Endothelial cell of umbilical vein (primary cell): ENCODE results near the gene TMED7. TPM values are rescaled to one million over a fixed set of nuclear protein-coding genes. Genes with fewer than 3 reads are reported as not detected.

Experiments
- BruUV-seq: library from RNA; stranded (reverse); fragments of 400-500 nt; replicated peaks from 2 replicates; lab custom pipeline; 2021; lab: Mats Ljungman, UMichigan
- CTCF ChIA-PET: fragments of 300-600, 350-600 bp; sonication (Branson Sonifier 250); formaldehyde crosslinking; loops from one replicate; lab custom pipeline; 2021; ENCODE audit warnings: antibody characterized with exemption, inconsistent platforms; lab: Charles Lee
- POLR2A ChIA-PET: fragments of 300-600, 350-600 bp; sonication (Branson Sonifier 250); formaldehyde crosslinking; loops from one replicate; lab custom pipeline; 2021; ENCODE audit warnings: antibody characterized with exemption, inconsistent platforms; lab: Charles Lee
- DNase-seq: peaks from one replicate; pipeline ENCODE4 v3.0.0-alpha.2; 2011; ENCODE audit warnings: low read depth, low spot score
- FAIRE-seq: peaks from 2 replicates; lab custom pipeline; 2011; peaks lifted over from hg19 to GRCh38; lab: Jason Lieb, UNC
- H2AFZ ChIP-seq: 2 replicates; pipeline ENCODE4 v1.6.0; 2012; ENCODE audit warnings: low read depth, low read length, control low read depth, inconsistent platforms
- H3K27ac ChIP-seq: 2 replicates; pipeline ENCODE4 v1.5.1; 2011; ENCODE audit warnings: low read depth, mild to moderate bottlenecking, control low read depth, low read length, moderate library complexity; ENCODE audit not compliant: insufficient read depth
- H3K27me3 ChIP-seq, 2 experiments: 2 replicates each; pipeline versions ENCODE4 v1.6.0 to v1.6.1; 2011; ENCODE audit warnings: low read length in 2 of 2, mixed read lengths in 1 of 2; ENCODE audit not compliant: control insufficient read depth in 2 of 2, insufficient read depth in 2 of 2
- H3K36me3 ChIP-seq, 2 experiments: 2 replicates in 1 of 2; 3 replicates in 1 of 2; pipeline ENCODE4 v1.5.1; 2011; ENCODE audit warnings: low read length in 2 of 2, mild to moderate bottlenecking in 1 of 2, moderate library complexity in 1 of 2; ENCODE audit not compliant: control insufficient read depth in 2 of 2, insufficient read depth in 2 of 2; ENCODE audit errors: extremely low read depth in 1 of 2
- H3K4me1 ChIP-seq: 3 replicates; pipeline ENCODE4 v1.5.1; 2011; ENCODE audit warnings: mild to moderate bottlenecking, low read length; ENCODE audit not compliant: control insufficient read depth, insufficient read depth; ENCODE audit errors: extremely low read depth
- H3K4me2 ChIP-seq: 2 replicates; pipeline ENCODE4 v1.6.1; 2011; ENCODE audit warnings: low read length, control low read depth, mixed read lengths; ENCODE audit not compliant: insufficient read depth
- H3K4me3 ChIP-seq, 3 experiments: fragments of 200-600 bp in 1 of 3; sonication (generic), shearing (Covaris generic) in 1 of 3; replicated peaks in 1 of 3; 2 replicates each; pipeline ENCODE4 v1.5.1; 2011 to 2016; ENCODE audit warnings: control low read depth in 3 of 3, low read length in 3 of 3, mild to moderate bottlenecking in 2 of 3, inconsistent platforms in 1 of 3, low read depth in 1 of 3, moderate library complexity in 1 of 3; ENCODE audit not compliant: insufficient read depth in 1 of 3
- H3K79me2 ChIP-seq: 2 replicates; pipeline ENCODE4 v1.6.0; 2012; ENCODE audit warnings: low read length, inconsistent platforms; ENCODE audit not compliant: control insufficient read depth, insufficient read depth
- H3K9ac ChIP-seq: replicated peaks from 2 replicates; pipeline ENCODE3; 2011; ENCODE audit warnings: low read length, control low read depth; ENCODE audit not compliant: insufficient read depth; ENCODE audit errors: extremely low read depth
- H3K9me1 ChIP-seq: replicated peaks from 3 replicates; pipeline ENCODE4 v1.6.0; 2011; ENCODE audit warnings: mild to moderate bottlenecking, low read length; ENCODE audit not compliant: control insufficient read depth, insufficient read depth; ENCODE audit errors: extremely low read depth
- H3K9me3 ChIP-seq: replicated peaks from 2 replicates; pipeline ENCODE4 v1.5.1; 2012; ENCODE audit warnings: low read length, inconsistent platforms; ENCODE audit not compliant: control insufficient read depth, insufficient read depth
- H4K20me1 ChIP-seq: replicated peaks from 2 replicates; pipeline ENCODE3; 2011; ENCODE audit warnings: mild to moderate bottlenecking, low read length; ENCODE audit not compliant: control insufficient read depth, insufficient read depth; ENCODE audit errors: extremely low read depth
- CTCF ChIP-seq, 2 donors: IDR thresholded peaks; 1 replicate in 1 of 2; 2 replicates in 1 of 2; pipeline ENCODE4 v1.5.1; 2011; ENCODE audit warnings: low read length in 2 of 2, mild to moderate bottlenecking in 2 of 2, moderate library complexity in 2 of 2, control low read depth in 1 of 2, inconsistent platforms in 1 of 2, low read depth in 1 of 2; ENCODE audit not compliant: insufficient read depth in 1 of 2; ENCODE audit errors: extremely low read depth in 1 of 2
- EZH2 ChIP-seq: IDR thresholded peaks from 2 replicates; pipeline ENCODE4 v1.6.1; 2012; ENCODE audit warnings: borderline replicate concordance, low read depth, mild to moderate bottlenecking, moderate library complexity, low read length, inconsistent platforms; ENCODE audit not compliant: severe bottlenecking
- FOS ChIP-seq: IDR thresholded peaks from 2 replicates; pipeline ENCODE4 v1.6.1; 2011; ENCODE audit warnings: mild to moderate bottlenecking, low read length, moderate library complexity, borderline replicate concordance; ENCODE audit not compliant: insufficient read depth
- GATA2 ChIP-seq: IDR thresholded peaks from 2 replicates; pipeline ENCODE4 v1.7.0; 2011; ENCODE audit warnings: low read depth, mild to moderate bottlenecking, moderate library complexity, mixed read lengths, low read length; ENCODE audit not compliant: insufficient read length, insufficient read depth
- JUN ChIP-seq: IDR thresholded peaks from 2 replicates; pipeline ENCODE4 v1.6.1; 2011; ENCODE audit warnings: borderline replicate concordance, low read depth; ENCODE audit not compliant: insufficient read length, insufficient read depth
- MAX ChIP-seq: IDR thresholded peaks from 2 replicates; pipeline ENCODE4 v1.6.1; 2011; ENCODE audit not compliant: insufficient read depth, insufficient read length
- MYC ChIP-seq: IDR thresholded peaks from one replicate; pipeline ENCODE4 v1.6.1; 2011; ENCODE audit warnings: mild to moderate bottlenecking, low read depth, low read length
- POLR2A ChIP-seq: IDR thresholded peaks from 2 replicates; pipeline ENCODE4 v1.6.1; 2012; ENCODE audit warnings: low read depth, mild to moderate bottlenecking, control low read depth, low read length
- POLR2AphosphoS5 ChIP-seq: IDR thresholded peaks from 2 replicates; pipeline ENCODE4 v1.6.1; 2012; ENCODE audit warnings: low read depth, mild to moderate bottlenecking, control low read depth, low read length, moderate library complexity; ENCODE audit not compliant: insufficient read depth
- dilution Hi-C: fragments of 300-500 bp; cut with MboI; formaldehyde crosslinking; loops from one replicate; pipeline ENCODE4 v1.15.0; 2019; ENCODE audit warnings: low sequenced_read_pairs; ENCODE audit not compliant: extremely low pct_ligation_motif_present
- intact Hi-C: fragments of 100-400 bp; cut with micrococcal nuclease; formaldehyde crosslinking; loops from one replicate; pipeline ENCODE4 v1.10.0; 2022
- polyA plus RNA-seq, 4 experiments: library from polyadenylated mRNA; depleted of rRNA in 3 of 4; stranded (reverse) in 3 of 4; unstranded in 1 of 4; fragments of >200 nt; gene quantifications; 2 replicates each; pipeline versions ENCODE4 v1.2.1 to v1.2.3, GENCODE V29; 2011 to 2012; ENCODE audit warnings: missing spikeins in 1 of 4
- total RNA-seq: library from RNA; stranded (reverse); gene quantifications from 2 replicates; pipeline ENCODE4 v1.2.3, GENCODE V29; 2021

Gene TMED7
- total and polyA plus RNA-seq, 2 donors (not counting 3 experiments of a cell fraction or from before 2014, with no cell fraction given), result 57.6 to 101 TPM

GRCh38 chr5:115624994-115625393 is 842 bp downstream of the TMED7 start:
- peaks cover 54% of the 10 kb centered on the region for H3K79me2 ChIP-seq
- peak overlapping the region; percentile 86 to 98 (median 90) for H3K4me3 ChIP-seq
- no peaks in the 10 kb centered on the region for H4K20me1 ChIP-seq
- DNase-seq (no peak), FAIRE-seq (no peak)
- ChIA-PET POLR2A (interaction anchor here (0.6 kb wide), 1 partner anchor 13 kb away, joined by 3 read pairs; no protein-coding TSS in a partner anchor), CTCF (interaction anchor here (0.9 to 3.7 kb wide), 5 partner anchors 10 to 316 kb away, joined by 3 to 18 read pairs (median 4); no protein-coding TSS in a partner anchor)
- no peaks in the 10 kb centered on the region for H3K9me3 ChIP-seq
- BruUV-seq, result no TSS peak
- TF ChIP-seq POLR2AphosphoS5 (no peak), GATA2 (no peak), POLR2A (no peak), EZH2 (no peak), JUN (no peak), FOS (no peak), CTCF (IDR thresholded peaks at IDR 0.05; ENCODE audit: extremely low read depth in 1 of 2, insufficient read depth in 1 of 2, low read depth in 1 of 2, low read length in 2 of 2) (no peak), MYC (no peak), MAX (no peak)
- no peaks in the 10 kb centered on the region for H3K27me3 ChIP-seq
- H3K36me3 ChIP-seq, result no peaks in the 10 kb centered on the region
- peak overlapping the region; percentile 93 for H3K9ac ChIP-seq
- H3K4me1 ChIP-seq, result peaks cover 30% of the 10 kb centered on the region
- H3K9me1 ChIP-seq, result peaks cover 2% of the 10 kb centered on the region
- H2AFZ ChIP-seq, result no peak overlapping the region
- peak overlapping the region; percentile 98 for H3K4me2 ChIP-seq
- peak overlapping the region; percentile 83 for H3K27ac ChIP-seq
- dilution Hi-C loops (no loop called here), intact Hi-C loops (loop anchor here (2.0 to 5.0 kb wide), 2 partner anchors 22 to 352 kb away; partner anchors contain the start of gene TICAM2)
